DOHH2 (cell line): ENCODE measurements around the gene NAPEPLD.

ENCODE experiments used
- EZH2phosphoT487 ChIP-seq: fragments of 200-600 bp; sonication (generic); IDR thresholded peaks from 2 replicates; pipeline ENCODE4 v1.6.1; 2017; ENCODE audit warnings: borderline replicate concordance, mild to moderate bottlenecking, antibody characterized with exemption, low read length, moderate library complexity, mixed read lengths
- TF ChIP-seq, protein P1 (sequence below): fragments of 200-600 bp; sonication (generic); IDR thresholded peaks from one replicate; pipeline ENCODE4 v1.5.1; 2014; ENCODE audit warnings: antibody characterized with exemption, mild to moderate bottlenecking, low read depth, low read length; ENCODE audit not compliant: poor library complexity, severe bottlenecking

- TF ChIP-seq, protein P1, sequence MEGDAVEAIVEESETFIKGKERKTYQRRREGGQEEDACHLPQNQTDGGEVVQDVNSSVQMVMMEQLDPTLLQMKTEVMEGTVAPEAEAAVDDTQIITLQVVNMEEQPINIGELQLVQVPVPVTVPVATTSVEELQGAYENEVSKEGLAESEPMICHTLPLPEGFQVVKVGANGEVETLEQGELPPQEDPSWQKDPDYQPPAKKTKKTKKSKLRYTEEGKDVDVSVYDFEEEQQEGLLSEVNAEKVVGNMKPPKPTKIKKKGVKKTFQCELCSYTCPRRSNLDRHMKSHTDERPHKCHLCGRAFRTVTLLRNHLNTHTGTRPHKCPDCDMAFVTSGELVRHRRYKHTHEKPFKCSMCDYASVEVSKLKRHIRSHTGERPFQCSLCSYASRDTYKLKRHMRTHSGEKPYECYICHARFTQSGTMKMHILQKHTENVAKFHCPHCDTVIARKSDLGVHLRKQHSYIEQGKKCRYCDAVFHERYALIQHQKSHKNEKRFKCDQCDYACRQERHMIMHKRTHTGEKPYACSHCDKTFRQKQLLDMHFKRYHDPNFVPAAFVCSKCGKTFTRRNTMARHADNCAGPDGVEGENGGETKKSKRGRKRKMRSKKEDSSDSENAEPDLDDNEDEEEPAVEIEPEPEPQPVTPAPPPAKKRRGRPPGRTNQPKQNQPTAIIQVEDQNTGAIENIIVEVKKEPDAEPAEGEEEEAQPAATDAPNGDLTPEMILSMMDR: no peak
- TF ChIP-seq EZH2phosphoT487: no peak
Observed at GRCh38 chr7:103080923-103081322, 68.0 kb downstream of the NAPEPLD start.
